HS-5 (cell line): ENCODE measurements around the gene ACE.

Experiments
- DNase-seq: peaks from one replicate; pipeline ENCODE4 v3.0.0-alpha.2; 2012; ENCODE audit warnings: low read depth

ACE gene

DNA sequence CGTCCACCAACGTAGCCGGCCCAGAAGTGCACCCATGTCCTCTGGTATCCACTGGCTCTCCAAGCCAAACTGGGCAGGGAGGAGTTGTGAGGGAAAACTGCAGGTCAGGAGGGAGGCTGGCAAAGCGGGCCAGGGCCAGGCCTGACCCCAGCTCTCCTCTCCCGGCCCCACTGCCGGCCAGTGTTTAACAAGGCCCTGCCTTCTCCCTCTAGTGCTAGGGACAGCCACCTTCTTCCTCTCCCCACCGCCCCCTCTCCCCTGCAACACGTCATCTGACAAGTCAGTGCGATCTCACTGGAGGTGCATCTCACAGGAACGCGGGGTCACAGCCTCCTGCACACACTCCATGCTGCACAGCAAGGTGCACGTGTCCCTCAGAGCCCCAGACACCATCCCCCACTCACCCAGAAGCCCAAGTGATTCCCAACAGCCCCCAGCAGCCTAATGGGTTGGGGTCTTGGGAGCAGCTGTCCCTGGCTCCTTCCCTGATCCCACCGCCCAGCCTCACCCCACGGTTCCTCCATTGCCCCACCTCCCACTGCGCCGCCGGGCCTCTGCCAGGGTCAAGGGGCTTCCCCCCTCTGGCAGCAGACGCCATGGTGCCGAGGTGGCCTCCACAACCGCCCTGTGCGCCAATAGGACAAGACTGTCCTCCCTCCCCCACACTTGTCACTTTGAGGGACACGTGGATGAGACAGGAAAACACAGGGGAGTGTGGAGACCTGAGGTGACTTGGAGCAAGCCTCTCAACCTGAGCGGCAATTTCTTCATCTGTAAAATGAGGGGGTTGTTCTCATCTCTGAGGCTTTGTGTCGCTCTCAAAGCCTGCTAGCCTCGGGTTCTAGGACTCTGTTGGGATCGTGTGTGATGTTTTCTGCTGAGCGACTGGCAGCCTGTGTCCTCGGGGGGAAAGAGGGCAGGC lies 1.1 kb upstream of the ACE start:
- DNase-seq = no peak

DNA sequence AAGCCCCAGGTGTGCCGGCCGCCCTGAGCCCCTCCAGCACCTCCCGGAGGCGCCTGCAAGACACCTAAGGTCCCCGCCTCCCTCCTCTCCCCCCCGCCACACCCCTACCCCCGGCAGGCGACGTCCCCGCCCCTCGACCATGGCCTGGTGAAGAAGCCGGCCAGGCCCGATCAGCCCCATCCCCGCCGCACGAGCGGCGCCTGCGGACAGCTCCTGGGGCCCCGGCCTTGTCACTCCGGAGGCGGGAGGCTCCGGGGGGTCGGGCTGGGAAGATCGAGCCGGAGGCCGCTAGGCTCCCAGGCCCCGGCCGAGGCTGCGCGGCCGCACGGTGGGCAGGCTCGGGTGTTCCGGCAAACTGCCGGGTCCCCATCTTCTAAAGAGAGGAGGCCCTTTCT lies 405 bp upstream of the ACE start:
- DNase-seq = no peak

DNA sequence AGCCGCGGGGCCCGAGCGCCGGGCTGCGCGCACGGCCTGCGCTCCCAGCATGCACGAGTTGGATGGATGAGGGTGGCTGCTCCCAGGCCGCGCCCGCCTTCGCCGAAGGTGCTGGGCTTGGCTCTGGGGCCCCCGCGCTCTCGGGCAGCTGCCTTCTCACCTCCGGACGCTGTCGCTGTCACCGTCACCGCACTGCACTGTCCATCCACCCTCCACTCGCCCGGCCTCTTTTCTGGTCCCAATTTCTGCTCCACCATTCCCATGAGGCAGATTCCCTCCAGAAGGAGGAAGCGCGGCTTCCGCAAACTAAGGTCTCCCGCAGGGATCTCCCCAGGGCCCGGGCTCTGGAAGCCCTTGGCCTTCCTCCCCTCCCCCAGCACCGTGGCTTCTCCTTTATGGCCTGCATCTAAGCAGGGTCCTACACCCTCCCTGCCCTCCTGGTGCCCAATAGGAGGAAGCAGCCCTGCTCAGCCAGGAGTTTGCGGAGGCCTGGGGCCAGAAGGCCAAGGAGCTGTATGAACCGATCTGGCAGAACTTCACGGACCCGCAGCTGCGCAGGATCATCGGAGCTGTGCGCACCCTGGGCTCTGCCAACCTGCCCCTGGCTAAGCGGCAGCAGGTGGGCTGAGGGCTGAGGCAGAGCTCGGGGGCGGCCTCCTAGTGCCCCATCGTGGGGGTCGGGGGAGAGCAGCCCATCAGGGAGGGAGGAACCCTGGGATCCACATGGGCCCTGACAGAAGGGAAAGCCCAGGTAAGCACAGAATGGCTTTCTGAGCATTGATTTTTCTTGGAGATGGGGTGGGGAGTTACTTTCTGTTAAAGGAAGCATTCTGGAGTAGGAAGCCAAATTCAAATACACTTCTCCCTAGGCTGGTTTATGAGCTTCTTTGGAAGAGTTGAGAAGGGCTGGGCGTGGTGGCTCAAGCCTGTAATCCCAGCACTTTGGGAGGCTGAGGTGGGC lies 899 bp downstream of the ACE start:
- no peak for DNase-seq

DNA sequence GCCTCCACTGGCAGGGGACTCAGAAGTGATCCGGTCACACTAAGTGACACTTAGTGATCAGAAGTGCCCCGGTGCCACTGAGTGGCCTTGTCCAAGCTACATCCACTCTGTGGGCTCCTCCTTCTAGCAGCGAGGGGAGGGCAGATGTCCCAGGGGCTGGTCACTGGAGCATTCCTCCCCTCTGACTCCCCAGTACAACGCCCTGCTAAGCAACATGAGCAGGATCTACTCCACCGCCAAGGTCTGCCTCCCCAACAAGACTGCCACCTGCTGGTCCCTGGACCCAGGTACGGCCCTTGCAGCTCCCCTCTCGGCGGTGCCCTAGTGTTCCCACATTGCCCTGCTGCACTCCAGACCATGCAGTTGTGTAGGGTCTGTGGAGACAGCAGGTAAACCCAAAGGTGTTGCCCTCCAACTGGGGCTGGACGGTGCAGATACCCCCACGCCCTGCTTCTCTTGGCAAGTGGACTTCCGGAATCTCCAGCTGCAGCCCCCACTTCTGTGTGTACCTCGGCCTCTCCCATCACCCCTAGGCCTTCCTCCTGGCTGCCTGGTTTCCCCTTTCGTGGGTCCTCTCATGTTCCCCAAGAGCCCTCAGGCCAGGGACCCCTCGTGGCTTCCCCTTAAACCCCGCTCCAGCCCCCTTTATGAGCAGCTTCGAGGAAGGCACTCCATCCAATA lies 2.1 kb downstream of the ACE start:
- DNase-seq = peak; percentile 82

DNA sequence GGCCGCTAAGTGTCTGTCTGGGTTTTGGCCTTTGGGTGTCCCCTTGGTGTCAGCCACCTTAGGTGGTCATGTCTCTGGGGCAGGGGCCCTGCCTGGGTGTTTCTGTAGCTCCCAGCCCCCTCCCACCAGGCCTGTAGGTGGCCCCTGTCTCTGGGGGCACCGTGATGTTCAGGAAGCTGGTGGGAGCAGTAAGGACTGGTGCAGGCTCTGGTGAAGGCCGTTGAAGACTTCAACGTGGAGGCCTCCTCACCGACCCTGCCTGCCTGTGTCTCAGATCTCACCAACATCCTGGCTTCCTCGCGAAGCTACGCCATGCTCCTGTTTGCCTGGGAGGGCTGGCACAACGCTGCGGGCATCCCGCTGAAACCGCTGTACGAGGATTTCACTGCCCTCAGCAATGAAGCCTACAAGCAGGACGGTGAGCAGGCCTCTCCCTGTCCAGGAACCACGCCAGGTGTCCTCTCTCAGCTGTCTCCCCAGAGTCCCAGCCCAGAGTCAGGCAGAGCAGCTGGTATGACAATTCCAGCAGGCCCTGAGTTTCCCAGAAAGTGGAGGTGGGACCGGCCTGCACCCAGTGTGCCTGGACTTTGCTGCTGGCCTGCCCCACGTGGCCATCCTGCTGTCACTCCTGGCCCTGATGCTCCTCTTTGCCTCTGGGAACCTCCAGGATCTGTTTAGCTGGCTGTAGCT lies 2.8 kb downstream of the ACE start:
- no peak for DNase-seq

DNA sequence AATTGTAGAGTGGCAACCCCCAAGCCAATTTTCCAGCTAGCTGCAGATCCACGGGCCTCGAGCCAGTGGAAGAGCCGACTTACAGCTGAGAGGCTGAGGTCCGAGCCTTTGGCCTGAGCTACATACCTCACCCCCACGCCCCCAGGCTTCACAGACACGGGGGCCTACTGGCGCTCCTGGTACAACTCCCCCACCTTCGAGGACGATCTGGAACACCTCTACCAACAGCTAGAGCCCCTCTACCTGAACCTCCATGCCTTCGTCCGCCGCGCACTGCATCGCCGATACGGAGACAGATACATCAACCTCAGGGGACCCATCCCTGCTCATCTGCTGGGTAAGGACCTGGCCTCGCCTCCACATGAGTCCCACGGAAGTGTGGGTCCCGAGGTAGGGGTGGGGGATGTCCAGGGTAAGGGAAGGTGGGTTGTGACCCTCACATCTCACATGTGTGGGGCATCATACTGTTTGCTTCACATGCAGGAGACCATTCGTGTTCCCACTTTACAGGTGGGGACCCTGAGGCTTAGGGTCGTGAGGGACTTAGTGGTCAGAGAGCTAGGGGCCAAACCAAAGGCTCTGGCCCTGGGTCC lies 3.4 kb downstream of the ACE start:
- DNase-seq = no peak

DNA sequence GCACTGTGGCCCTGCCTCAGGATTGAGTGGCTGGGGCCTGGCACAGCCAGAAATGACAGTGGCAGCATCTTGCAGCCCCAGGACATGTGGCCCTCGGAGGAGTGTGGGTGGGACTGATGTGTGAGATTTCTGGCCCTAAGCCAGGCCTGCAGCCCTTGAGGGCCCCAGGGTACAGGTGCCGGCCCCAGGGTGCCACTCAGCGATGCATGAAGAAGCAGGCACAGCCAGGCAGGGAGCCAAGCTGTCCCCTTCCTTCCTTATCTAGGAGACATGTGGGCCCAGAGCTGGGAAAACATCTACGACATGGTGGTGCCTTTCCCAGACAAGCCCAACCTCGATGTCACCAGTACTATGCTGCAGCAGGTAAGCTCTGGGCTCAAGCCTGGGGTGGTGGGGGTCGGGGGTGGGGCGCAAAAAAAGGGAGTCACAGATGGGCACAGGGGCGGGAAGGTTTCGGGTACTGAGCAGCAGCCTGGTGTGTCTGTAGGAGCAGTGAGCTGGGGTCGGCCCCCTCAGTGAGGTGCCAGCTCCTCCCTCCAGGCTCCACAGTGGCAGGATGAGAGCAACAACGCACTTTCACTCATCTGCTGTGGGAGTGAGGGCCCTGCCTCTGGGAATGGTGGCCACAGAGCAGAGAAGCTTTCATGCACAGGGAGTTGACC lies 4.1 kb downstream of the ACE start:
- DNase-seq = no peak

DNA sequence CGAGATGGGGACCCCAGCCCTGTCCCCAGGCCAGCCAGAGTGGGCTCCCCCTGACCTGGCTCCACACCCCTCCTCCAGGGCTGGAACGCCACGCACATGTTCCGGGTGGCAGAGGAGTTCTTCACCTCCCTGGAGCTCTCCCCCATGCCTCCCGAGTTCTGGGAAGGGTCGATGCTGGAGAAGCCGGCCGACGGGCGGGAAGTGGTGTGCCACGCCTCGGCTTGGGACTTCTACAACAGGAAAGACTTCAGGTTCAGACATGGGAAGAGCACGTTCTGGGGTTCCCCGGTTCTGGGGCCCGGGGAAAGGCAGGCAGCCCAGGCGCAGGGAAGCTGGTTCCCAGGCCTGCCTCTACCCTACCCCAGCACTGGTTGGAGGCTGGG lies 4.6 kb downstream of the ACE start:
- DNase-seq = no peak

DNA sequence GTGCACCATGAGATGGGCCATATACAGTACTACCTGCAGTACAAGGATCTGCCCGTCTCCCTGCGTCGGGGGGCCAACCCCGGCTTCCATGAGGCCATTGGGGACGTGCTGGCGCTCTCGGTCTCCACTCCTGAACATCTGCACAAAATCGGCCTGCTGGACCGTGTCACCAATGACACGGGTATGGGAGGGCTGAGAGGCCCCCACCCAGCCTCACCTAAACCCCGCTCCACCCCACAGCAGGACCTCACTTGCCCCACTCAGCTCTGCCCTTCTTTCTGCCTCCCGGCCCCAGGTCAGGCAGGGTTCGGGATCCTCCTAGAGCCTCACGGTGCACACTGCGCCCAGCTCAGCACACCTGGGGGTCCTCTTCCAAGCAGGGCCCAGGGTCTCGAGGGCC lies 5.6 kb downstream of the ACE start:
- DNase-seq = no peak

DNA sequence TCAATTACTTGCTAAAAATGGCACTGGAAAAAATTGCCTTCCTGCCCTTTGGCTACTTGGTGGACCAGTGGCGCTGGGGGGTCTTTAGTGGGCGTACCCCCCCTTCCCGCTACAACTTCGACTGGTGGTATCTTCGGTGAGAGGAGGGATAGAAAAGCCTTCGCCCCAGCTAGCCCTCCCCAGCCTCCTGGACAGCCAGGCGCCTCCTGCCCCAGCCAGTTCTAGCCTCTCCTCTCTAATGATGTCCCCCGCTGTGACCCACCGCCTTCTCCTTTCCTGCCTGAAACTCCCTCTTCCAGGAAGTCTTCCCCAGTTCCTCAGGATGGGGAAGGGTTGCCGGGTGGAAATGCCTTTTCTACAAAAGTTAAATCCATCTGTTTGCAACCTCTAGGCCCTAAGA lies 6.2 kb downstream of the ACE start:
- no peak for DNase-seq

DNA sequence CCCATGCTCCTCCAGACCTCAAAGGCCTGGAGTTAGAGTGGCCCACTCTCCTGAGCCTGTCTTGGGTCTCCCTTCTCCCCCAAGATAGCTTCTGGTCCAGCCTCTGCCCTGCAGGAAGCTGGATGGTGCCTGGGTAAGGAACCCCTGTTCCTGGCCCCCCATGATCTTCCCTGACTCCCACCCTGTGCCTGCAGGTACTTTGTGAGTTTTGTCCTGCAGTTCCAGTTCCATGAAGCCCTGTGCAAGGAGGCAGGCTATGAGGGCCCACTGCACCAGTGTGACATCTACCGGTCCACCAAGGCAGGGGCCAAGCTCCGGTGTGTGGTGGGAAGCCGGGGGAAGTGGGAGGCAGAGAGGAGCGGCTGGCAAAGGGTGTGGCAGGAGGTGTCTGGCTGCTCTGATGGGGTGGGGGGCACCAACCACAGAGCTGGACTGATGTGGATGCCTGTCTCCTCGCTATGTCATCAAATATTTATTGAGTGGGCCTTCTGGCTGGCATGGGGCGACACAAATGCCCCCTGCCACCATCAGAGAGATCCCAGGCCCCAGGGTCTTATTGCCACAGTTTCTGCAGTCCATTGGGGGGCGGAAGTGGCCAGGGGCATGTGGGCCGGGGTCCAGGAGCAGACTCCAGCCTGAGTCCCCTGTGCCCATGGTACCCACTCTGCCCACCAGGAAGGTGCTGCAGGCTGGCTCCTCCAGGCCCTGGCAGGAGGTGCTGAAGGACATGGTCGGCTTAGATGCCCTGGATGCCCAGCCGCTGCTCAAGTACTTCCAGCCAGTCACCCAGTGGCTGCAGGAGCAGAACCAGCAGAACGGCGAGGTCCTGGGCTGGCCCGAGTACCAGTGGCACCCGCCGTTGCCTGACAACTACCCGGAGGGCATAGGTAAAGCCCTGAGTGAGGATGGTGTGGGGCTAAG lies 7.1 kb downstream of the ACE start:
- DNase-seq = no peak

DNA sequence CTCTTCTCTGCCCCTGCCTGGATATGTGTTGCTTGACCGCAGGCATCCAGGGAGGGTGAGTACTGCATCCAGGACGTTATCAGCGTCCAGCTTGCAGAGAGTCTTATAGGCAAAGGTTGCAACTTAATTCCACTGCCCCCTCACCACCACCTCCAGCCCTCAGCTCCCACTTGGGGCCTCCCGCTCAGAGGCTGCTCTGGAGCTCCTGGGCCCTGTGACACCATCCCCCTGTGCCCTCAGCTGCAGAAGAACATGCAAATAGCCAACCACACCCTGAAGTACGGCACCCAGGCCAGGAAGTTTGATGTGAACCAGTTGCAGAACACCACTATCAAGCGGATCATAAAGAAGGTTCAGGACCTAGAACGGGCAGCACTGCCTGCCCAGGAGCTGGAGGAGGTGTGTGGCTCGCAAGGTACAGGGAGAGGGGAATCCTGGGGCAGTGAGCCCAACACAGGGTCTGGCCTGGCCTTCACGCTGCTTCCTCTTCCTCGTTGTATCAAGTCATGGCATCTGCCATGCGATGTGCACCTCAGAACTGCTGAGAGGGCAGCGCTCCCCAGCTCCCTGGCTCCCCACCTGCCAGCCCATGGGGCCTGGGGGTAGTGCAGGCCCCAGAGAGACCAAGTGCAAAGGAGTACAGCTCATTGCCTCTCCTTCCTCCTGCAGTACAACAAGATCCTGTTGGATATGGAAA lies 9.6 kb downstream of the ACE start:
- DNase-seq = no peak

DNA sequence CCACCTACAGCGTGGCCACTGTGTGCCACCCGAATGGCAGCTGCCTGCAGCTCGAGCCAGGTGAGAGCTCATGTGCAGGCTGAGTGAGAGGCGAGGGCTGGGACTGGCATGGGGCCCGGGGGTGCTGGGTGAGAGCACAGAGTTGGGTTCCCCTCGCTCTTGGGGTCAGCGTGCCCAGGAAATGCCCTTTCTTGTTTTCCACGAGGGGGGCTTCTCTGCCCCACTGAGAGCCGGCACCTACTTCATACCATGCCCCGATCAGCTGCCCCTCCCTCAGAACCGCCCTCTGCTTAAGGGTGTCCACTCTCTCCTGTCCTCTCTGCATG lies 10.1 kb downstream of the ACE start:
- no peak for DNase-seq

DNA sequence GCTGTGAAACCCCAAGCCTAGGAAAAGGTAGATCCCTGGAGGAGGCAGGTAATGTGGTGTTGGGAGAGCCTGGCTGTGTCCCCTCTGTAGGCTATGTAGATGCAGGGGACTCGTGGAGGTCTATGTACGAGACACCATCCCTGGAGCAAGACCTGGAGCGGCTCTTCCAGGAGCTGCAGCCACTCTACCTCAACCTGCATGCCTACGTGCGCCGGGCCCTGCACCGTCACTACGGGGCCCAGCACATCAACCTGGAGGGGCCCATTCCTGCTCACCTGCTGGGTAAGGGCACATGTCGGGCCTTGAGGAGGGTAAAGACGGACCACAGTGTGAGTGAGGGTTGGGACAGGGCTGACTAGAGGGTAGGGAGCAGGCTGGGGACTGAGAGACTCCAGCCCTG lies 12.0 kb downstream of the ACE start:
- no peak for DNase-seq

DNA sequence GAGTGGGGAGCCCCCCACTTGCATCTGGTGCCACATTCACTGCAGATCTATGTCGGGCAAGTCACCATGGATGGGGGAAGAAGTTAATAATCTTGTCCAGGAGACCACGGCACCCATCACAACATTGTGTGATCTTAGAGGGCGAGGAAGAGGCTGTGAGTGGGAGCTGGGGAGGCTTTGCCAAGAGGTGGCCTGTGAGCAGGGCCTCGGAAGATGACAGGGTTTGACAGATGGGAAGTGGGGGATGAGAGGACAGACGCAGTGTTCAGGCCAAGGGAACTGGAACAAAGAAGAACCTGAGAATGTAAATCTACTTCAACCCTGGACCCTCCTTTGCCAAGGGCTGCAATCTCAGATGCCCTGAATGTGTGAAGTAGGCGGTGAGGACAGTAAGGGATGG lies 12.4 kb downstream of the ACE start:
- DNase-seq = no peak

DNA sequence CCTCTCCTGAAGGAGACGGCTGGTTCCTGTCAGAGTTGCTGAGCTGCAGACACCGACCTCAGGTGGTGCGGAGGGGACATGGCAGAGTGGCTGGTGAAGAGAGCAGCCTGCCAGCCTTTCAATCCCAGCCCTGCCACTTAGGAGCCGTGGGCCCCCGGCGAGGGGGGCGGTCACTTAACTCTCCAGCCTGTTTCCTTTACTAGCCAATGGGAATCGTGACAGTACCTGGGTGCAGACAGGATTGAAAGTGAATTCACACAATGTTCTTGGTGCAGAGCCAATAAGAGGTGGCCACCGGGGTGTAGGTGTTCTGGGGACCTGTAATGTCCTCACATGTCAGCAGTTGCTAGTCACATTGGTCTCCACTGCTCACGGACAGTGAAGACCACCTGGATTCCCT lies 13.5 kb downstream of the ACE start:
- DNase-seq = no peak

DNA sequence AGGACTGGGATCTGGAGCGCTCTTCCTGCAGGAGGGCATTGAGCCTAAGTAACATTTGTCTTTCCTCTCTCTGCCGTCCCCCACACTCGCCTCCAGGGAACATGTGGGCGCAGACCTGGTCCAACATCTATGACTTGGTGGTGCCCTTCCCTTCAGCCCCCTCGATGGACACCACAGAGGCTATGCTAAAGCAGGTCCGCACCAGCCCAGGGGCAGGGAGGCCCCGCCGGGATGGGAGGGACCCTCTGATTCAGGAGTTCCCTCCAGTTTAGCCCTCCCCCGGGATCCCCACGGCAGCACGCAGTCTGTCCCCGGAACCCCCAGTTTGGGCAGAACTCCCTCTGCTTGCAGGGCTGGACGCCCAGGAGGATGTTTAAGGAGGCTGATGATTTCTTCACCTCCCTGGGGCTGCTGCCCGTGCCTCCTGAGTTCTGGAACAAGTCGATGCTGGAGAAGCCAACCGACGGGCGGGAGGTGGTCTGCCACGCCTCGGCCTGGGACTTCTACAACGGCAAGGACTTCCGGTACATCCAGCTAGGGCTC lies 14.1 kb downstream of the ACE start:
- no peak for DNase-seq

DNA sequence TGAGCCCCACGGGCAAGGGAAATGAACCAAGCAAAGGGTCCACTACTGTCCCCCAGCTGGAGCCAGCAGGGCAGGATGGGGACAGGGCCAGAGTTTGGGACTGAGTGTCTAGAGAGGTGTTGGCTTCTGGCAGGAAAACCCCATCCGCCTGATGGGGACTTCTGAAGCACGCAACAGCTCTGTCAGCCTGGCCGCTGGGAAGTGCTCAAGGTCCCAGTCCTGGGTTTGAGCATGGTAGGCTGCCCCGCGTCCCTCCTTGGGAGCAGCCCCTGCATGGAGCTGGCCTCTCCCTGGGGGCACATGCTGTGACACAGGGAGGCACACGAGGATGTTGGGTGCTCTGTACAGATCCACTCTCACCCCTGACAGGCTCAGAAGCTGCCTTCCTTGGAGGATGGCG lies 14.6 kb downstream of the ACE start:
- DNase-seq = no peak

DNA sequence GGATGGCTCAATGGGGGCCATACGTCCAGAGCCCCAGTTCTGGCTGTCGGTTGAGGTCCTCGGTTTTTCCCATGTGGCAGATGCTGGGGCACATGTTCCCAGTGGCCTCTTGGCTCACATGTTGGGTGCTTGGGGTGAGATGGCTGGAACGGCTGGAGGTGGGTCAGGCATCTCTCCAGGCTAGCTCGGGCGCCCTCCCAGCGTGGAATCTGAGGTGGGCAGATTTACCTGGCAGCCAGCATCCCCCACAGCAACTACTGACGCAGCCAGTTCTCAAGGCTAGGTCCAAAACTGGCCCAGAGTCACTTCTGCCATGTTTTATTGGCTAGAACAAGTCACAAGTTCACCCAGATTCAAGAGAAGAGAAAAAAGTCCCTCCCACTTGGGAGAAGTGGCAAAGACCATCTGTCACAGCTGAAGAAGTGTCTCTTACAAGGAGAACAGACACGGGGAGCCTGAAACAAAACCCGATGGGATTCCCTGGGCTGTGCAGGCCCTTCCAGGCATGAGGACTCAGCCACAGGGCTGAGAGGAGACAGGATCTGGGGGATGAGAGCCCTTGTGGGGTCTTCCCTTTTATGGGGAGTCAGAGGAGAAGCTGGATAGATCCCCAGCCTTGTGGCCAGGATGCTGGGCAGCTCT lies 15.2 kb downstream of the ACE start:
- DNase-seq = no peak
